Activated CD4-positive, alpha-beta memory T cell treated with anti-CD3 and anti-CD28 coated beads, Interleukin-2, amount 10 ng/mL, durations not matched to agents 7 days and 5 days (primary cell): ENCODE results near the gene EFCAB3. TPM values are rescaled to one million over a fixed set of nuclear protein-coding genes. Genes with fewer than 3 reads are reported as not detected.

ENCODE experiments used
- total RNA-seq, 2 experiments: library from RNA; stranded (reverse); gene quantifications; one replicate each; pipeline ENCODE4 v1.2.3, GENCODE V29; 2021

EFCAB3 gene
- total RNA-seq, 2 experiments from 2014 or later, result not detected

Other genes starting within 250 kb of the EFCAB3 start
- gene METTL2A, start 43.3 kb downstream of the EFCAB3 start, total RNA-seq, result 10 to 100 TPM; 16.6 to 16.7 TPM
- 10 to 100 TPM; 42.2 to 46.1 TPM for gene TLK2, start 98.3 kb downstream of the EFCAB3 start, total RNA-seq
- 1 to 10 TPM; 6.2 to 8.9 TPM for gene MRC2, start 247.1 kb downstream of the EFCAB3 start, total RNA-seq